GM23338 (cell line): Measurements from ENCODE around the gene IRF2BPL. TPM values are rescaled to one million over a fixed set of nuclear protein-coding genes. Genes with fewer than 3 reads are reported as not detected.

Source experiments
- ATAC-seq: fragments of 200-7000 bp; cut with Tn5 transposase; 3 replicates; pipeline ENCODE4 v1.9.1; 2020
- DNase-seq: peaks from one replicate; pipeline ENCODE4 v3.0.0-alpha.2; 2015; ENCODE audit warnings: low spot score
- H2AFZ ChIP-seq: fragments of 200-600 bp; sonication (generic); 2 replicates; pipeline ENCODE4 v1.8.0; 2016; ENCODE audit warnings: antibody characterized with exemption, mild to moderate bottlenecking, moderate library complexity
- H3F3A ChIP-seq: fragments of 200-600 bp; sonication (generic); replicated peaks from 2 replicates; pipeline ENCODE4 v1.8.0; 2017; ENCODE audit warnings: antibody characterized with exemption, mixed run types, low read depth
- H3K27ac ChIP-seq: fragments of 200-600 bp; sonication (generic); 2 replicates; pipeline ENCODE4 v1.6.1; 2016; ENCODE audit warnings: low read depth
- H3K27me3 ChIP-seq: fragments of 200-600 bp; sonication (generic); 2 replicates; pipeline ENCODE4 v1.8.0; 2016; ENCODE audit warnings: mild to moderate bottlenecking, mixed run types, moderate library complexity; ENCODE audit not compliant: insufficient read depth
- H3K36me3 ChIP-seq: fragments of 200-600 bp; sonication (generic); 2 replicates; pipeline ENCODE4 v1.8.0; 2016; ENCODE audit warnings: mild to moderate bottlenecking; ENCODE audit not compliant: insufficient read depth
- H3K4me1 ChIP-seq: fragments of 200-600 bp; sonication (generic); 2 replicates; pipeline ENCODE4 v1.8.0; 2016; ENCODE audit warnings: mild to moderate bottlenecking, moderate library complexity; ENCODE audit not compliant: insufficient read depth
- H3K4me2 ChIP-seq: fragments of 200-600 bp; sonication (generic); 2 replicates; pipeline ENCODE4 v1.7.1; 2017; ENCODE audit warnings: mixed run types
- H3K4me3 ChIP-seq: fragments of 200-600 bp; sonication (generic); 2 replicates; pipeline ENCODE4 v1.6.1; 2016; ENCODE audit warnings: mixed run types
- H3K79me2 ChIP-seq: fragments of 200-600 bp; sonication (generic); replicated peaks from 2 replicates; pipeline ENCODE4 v1.8.0; 2017; ENCODE audit warnings: mild to moderate bottlenecking; ENCODE audit not compliant: insufficient read depth
- H3K9me2 ChIP-seq: fragments of 200-600 bp; sonication (generic); 2 replicates; pipeline ENCODE4 v1.8.0; 2017; ENCODE audit not compliant: insufficient read depth
- H4K20me1 ChIP-seq: fragments of 200-600 bp; sonication (generic); replicated peaks from 2 replicates; pipeline ENCODE4 v1.8.0; 2017; ENCODE audit warnings: mild to moderate bottlenecking; ENCODE audit not compliant: insufficient read depth
- H3K27ac Mint-ChIP-seq: 2 replicates; pipeline ENCODE4 v1.8.0; 2020; ENCODE audit warnings: inconsistent platforms, mild to moderate bottlenecking, moderate library complexity, mixed read lengths
- H3K27me3 Mint-ChIP-seq: 3 replicates; pipeline ENCODE4 v1.8.0; 2022; ENCODE audit warnings: low read depth, mild to moderate bottlenecking, moderate library complexity, mixed read lengths, inconsistent platforms; ENCODE audit not compliant: insufficient read depth, poor library complexity
- H3K36me3 Mint-ChIP-seq: 3 replicates; pipeline ENCODE4 v1.8.0; 2021; ENCODE audit warnings: low read depth, mild to moderate bottlenecking, inconsistent platforms, moderate library complexity, mixed read lengths
- H3K4me1 Mint-ChIP-seq: 3 replicates; pipeline ENCODE4 v1.8.0; 2020; ENCODE audit warnings: mild to moderate bottlenecking, inconsistent platforms, mixed read lengths
- H3K4me3 Mint-ChIP-seq: 3 replicates; pipeline ENCODE4 v1.8.0; 2021; ENCODE audit warnings: moderate library complexity, mild to moderate bottlenecking, inconsistent platforms, mixed read lengths
- H3K9me3 Mint-ChIP-seq: 3 replicates; pipeline ENCODE4 v1.8.0; 2020; ENCODE audit warnings: moderate library complexity, mild to moderate bottlenecking, inconsistent platforms, mixed read lengths
- ETS1 ChIP-seq: IDR thresholded peaks from 2 replicates; pipeline ENCODE4 v1.6.1; 2016; ENCODE audit warnings: antibody characterized with exemption
- EZH2 ChIP-seq: fragments of 200-600 bp; sonication (generic); IDR thresholded peaks from one replicate; pipeline ENCODE4 v1.8.0; 2017; ENCODE audit warnings: antibody characterized with exemption, mild to moderate bottlenecking, low read depth; ENCODE audit not compliant: unreplicated experiment
- EZH2phosphoT487 ChIP-seq: fragments of 200-600 bp; sonication (generic); IDR thresholded peaks from one replicate; pipeline ENCODE4 v1.8.1; 2018; ENCODE audit warnings: antibody characterized with exemption; ENCODE audit not compliant: unreplicated experiment
- JUNB ChIP-seq: IDR thresholded peaks from one replicate; pipeline ENCODE4 v1.6.1; 2016; ENCODE audit warnings: antibody characterized with exemption; ENCODE audit not compliant: unreplicated experiment
- NANOG ChIP-seq: IDR thresholded peaks from 2 replicates; pipeline ENCODE4 v1.6.1; 2016; ENCODE audit warnings: antibody characterized with exemption, borderline replicate concordance
- POLR2AphosphoS5 ChIP-seq: IDR thresholded peaks from 2 replicates; pipeline ENCODE4 v1.6.1; 2016; ENCODE audit warnings: antibody characterized with exemption, low read depth
- REST ChIP-seq: IDR thresholded peaks from one replicate; pipeline ENCODE4 v1.6.1; 2018; ENCODE audit warnings: antibody characterized with exemption; ENCODE audit not compliant: unreplicated experiment
- STAT1 ChIP-seq: IDR thresholded peaks from one replicate; pipeline ENCODE4 v1.6.1; 2016; ENCODE audit warnings: antibody characterized with exemption; ENCODE audit not compliant: unreplicated experiment
- ZNF114 ChIP-seq: fragments of 250-450 bp; sonication (Bioruptor Pico); IDR thresholded peaks from 2 replicates; pipeline ENCODE4 v1.5.0; 2020; ENCODE audit warnings: mild to moderate bottlenecking, moderate library complexity
- ZNF331 ChIP-seq: fragments of 250-450 bp; sonication (Bioruptor Pico); IDR thresholded peaks from 2 replicates; pipeline ENCODE4 v1.5.0; 2020; ENCODE audit warnings: low read depth, mild to moderate bottlenecking, moderate library complexity
- polyA plus RNA-seq: library from polyadenylated mRNA; unstranded; fragments of >200 nt; fragmentation: Nextera tagmentation; extraction: Ambion mirVana; gene quantifications from 2 replicates; pipeline ENCODE4 v1.2.1, GENCODE V29; 2016
- total RNA-seq: library from RNA; depleted of rRNA; stranded (reverse); fragments of >200 nt; shearing (Covaris generic); gene quantifications from 2 replicates; pipeline ENCODE4 v1.2.3, GENCODE V29; 2014
- TF ChIP-seq, protein P1 (sequence below), 2 experiments: fragments of 200-600 bp in 1 of 2; sonication (generic) in 1 of 2; conservative IDR thresholded peaks; 2 replicates each; pipeline versions ENCODE4 v1.5.1 to v1.6.1; 2016 to 2017; ENCODE audit warnings: antibody characterized with exemption in 2 of 2, low read depth in 2 of 2, mild to moderate bottlenecking in 2 of 2, moderate library complexity in 1 of 2

Gene IRF2BPL
- total and polyA plus RNA-seq, 2 experiments from 2014 or later, result 11.2 to 119 TPM

DNA sequence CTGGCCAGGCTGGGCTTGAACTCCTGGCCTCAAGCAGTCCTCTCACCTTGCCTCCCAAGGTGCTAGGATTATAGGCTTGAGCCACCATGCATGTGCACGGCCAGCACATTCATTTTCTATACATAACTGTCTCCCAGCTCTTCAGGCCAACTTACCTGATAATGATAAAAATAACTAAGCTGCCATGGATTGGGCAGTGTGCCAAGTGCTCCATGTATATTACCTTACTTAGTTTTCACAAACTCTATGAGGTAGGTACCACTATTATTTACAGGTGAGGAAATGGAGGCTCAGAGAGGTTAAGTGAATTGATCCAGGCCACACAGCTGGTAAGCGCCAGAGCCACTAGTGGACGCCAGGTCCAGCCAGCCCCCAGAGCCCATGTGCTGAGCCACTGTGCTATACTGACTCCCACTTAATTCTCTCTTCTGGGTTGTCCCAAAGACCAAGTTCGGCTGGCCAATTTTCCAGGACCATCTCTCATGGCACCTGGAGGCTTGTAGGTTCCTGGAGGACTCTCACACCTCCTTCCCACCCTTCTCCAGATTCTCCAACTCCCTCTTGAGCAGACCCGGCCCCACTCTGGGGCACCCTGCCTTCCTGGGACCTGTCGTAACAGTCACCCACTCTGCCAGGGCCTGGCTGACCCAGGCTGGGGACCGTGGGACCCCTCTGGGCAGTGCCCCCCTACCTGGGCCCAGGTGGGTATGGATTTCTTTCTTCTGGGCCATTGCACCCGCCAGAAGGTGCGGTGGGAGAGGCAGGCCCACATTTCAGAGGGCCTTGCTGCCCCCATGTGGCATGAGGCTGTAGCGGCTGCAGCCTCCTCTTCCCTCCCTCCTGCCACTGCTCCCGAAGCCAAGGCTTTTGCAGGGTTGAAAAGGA is 39.4 kb upstream of the IRF2BPL start:
- no peaks in the 10 kb centered on the region for H3K36me3 Mint-ChIP-seq

GRCh38 chr14:77066578-77067172 is 38.2 kb upstream of the IRF2BPL start:
- Histone ChIP-seq H3K9me2 (no peaks in the 10 kb centered on the region), H3K4me2 (no peak overlapping the region), H3K79me2 (no peaks in the 10 kb centered on the region), H3K4me1 (peaks cover 2% of the 10 kb centered on the region; the same call in 1 of the 2 replicates), H2AFZ (no peak overlapping the region; the same call in 1 of the 2 replicates), H3F3A (peaks cover 3% of the 10 kb centered on the region; the same call in 1 of the 2 replicates), H3K27ac (no peak overlapping the region), H3K27me3 (no peaks in the 10 kb centered on the region), H3K36me3 (no peaks in the 10 kb centered on the region), H3K4me3 (no peak overlapping the region), H4K20me1 (no peaks in the 10 kb centered on the region)
- ATAC-seq (no peak), DNase-seq (no peak)
- Mint-ChIP-seq H3K9me3 (no peaks in the 10 kb centered on the region), H3K4me3 (no peak overlapping the region), H3K27ac (no peak overlapping the region), H3K27me3 (peaks cover 9% of the 10 kb centered on the region), H3K36me3 (no peaks in the 10 kb centered on the region), H3K4me1 (peaks cover 18% of the 10 kb centered on the region)
- no peak for TF ChIP-seq POLR2AphosphoS5
- TF ChIP-seq EZH2phosphoT487, result no peak
- TF ChIP-seq REST, result no peak
- no peak for TF ChIP-seq ETS1
- TF ChIP-seq JUNB, result no peak
- no peak for TF ChIP-seq ZNF331 (CRISPR knock-in tag)
- TF ChIP-seq STAT1, result no peak
- TF ChIP-seq, protein P1, sequence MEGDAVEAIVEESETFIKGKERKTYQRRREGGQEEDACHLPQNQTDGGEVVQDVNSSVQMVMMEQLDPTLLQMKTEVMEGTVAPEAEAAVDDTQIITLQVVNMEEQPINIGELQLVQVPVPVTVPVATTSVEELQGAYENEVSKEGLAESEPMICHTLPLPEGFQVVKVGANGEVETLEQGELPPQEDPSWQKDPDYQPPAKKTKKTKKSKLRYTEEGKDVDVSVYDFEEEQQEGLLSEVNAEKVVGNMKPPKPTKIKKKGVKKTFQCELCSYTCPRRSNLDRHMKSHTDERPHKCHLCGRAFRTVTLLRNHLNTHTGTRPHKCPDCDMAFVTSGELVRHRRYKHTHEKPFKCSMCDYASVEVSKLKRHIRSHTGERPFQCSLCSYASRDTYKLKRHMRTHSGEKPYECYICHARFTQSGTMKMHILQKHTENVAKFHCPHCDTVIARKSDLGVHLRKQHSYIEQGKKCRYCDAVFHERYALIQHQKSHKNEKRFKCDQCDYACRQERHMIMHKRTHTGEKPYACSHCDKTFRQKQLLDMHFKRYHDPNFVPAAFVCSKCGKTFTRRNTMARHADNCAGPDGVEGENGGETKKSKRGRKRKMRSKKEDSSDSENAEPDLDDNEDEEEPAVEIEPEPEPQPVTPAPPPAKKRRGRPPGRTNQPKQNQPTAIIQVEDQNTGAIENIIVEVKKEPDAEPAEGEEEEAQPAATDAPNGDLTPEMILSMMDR (conservative IDR thresholded peaks at IDR 0.05; ENCODE audit: low read depth in 2 of 2), result no peak
- TF ChIP-seq ZNF114, result no peak
- TF ChIP-seq EZH2, result no peak
- no peak for TF ChIP-seq NANOG

More for the DNA sequence above, 39.4 kb upstream of the IRF2BPL start:
- peaks cover 22% of the 10 kb centered on the region for H3K4me1 Mint-ChIP-seq
- Histone ChIP-seq H3K27ac (no peak overlapping the region), H3K36me3 (no peaks in the 10 kb centered on the region), H3F3A (peaks cover 3% of the 10 kb centered on the region; the same call in 1 of the 2 replicates), H3K79me2 (no peaks in the 10 kb centered on the region), H2AFZ (peak overlapping the region; percentile 88; the same call in 1 of the 2 replicates), H3K4me2 (no peak overlapping the region), H4K20me1 (no peaks in the 10 kb centered on the region), H3K27me3 (no peaks in the 10 kb centered on the region), H3K9me2 (no peaks in the 10 kb centered on the region), H3K4me3 (no peak overlapping the region), H3K4me1 (peaks cover 5% of the 10 kb centered on the region; the same call in 1 of the 2 replicates)
- TF ChIP-seq, protein P1 (conservative IDR thresholded peaks at IDR 0.05; ENCODE audit: low read depth in 2 of 2), result peak; percentile 93 to 99
- TF ChIP-seq EZH2phosphoT487, result no peak
- H3K4me3 Mint-ChIP-seq, result no peak overlapping the region
- H3K27ac Mint-ChIP-seq, result no peak overlapping the region
- H3K27me3 Mint-ChIP-seq, result peaks cover 13% of the 10 kb centered on the region
- H3K9me3 Mint-ChIP-seq, result no peaks in the 10 kb centered on the region
- DNase-seq (peak; percentile 91), ATAC-seq (peak; percentile 88)
